ENCODE results near the gene TM4SF4. TPM values are rescaled to one million over a fixed set of nuclear protein-coding genes. Genes with fewer than 3 reads are reported as not detected.

TM4SF4 gene
- total and polyA plus RNA-seq, 2 experiments from 2014 or later, result not detected

GRCh38 chr3:149442851-149443544 lies 31.5 kb upstream of the TM4SF4 start:
- no peak overlapping the region; the same call in 1 of the 2 replicates for H3K27ac Mint-ChIP-seq
- DNase-seq (ENCODE audit: low spot score) (no peak), ATAC-seq (no peak)
- Histone ChIP-seq H3K27me3 (ENCODE audit: insufficient read depth) (no peaks in the 10 kb centered on the region), H3K4me1 (ENCODE audit: insufficient read depth) (no peaks in the 10 kb centered on the region), H3K9me2 (ENCODE audit: insufficient read depth) (0 out of 2 replicates have a peak, but pooled peaks cover 7% of the 10 kb centered on the region), H2AFZ (no peak overlapping the region), H3K27ac (ENCODE audit: low read depth) (no peak overlapping the region), H3K36me3 (ENCODE audit: insufficient read depth) (no peaks in the 10 kb centered on the region), H3F3A (replicated peaks; ENCODE audit: low read depth) (no peaks in the 10 kb centered on the region), H3K79me2 (replicated peaks; ENCODE audit: insufficient read depth) (no peaks in the 10 kb centered on the region), H3K4me2 (no peak overlapping the region), H4K20me1 (replicated peaks; ENCODE audit: insufficient read depth) (no peaks in the 10 kb centered on the region), H3K4me3 (no peak overlapping the region)
- H3K27me3 Mint-ChIP-seq (ENCODE audit: insufficient read depth, low read depth, poor library complexity), result no peaks in the 10 kb centered on the region
- H3K4me1 Mint-ChIP-seq, result peaks cover 2% of the 10 kb centered on the region; the same call in 2 of the 3 replicates
- no peak for TF ChIP-seq ETS1 (IDR thresholded peaks at IDR 0.05)
- TF ChIP-seq EZH2phosphoT487 (IDR thresholded peaks at IDR 0.05; ENCODE audit: unreplicated experiment), result no peak
- TF ChIP-seq ZNF114 (CRISPR knock-in tag; IDR thresholded peaks at IDR 0.05), result no peak
- no peak for TF ChIP-seq CTCF (conservative IDR thresholded peaks at IDR 0.05; ENCODE audit: low read depth in 2 of 2)
- TF ChIP-seq POLR2AphosphoS5 (IDR thresholded peaks at IDR 0.05; ENCODE audit: low read depth), result no peak
- TF ChIP-seq EZH2 (IDR thresholded peaks at IDR 0.05; ENCODE audit: low read depth, unreplicated experiment), result no peak
- no peak for TF ChIP-seq STAT1 (IDR thresholded peaks at IDR 0.05; ENCODE audit: unreplicated experiment)
- TF ChIP-seq REST (IDR thresholded peaks at IDR 0.05; ENCODE audit: unreplicated experiment), result no peak
- TF ChIP-seq ZNF462 (CRISPR knock-in tag; IDR thresholded peaks at IDR 0.05), result no peak
- TF ChIP-seq JUNB (IDR thresholded peaks at IDR 0.05; ENCODE audit: unreplicated experiment), result no peak
- TF ChIP-seq ZNF331 (CRISPR knock-in tag; IDR thresholded peaks at IDR 0.05; ENCODE audit: low read depth), result no peak
- no peak for TF ChIP-seq NANOG (IDR thresholded peaks at IDR 0.05; ENCODE audit: borderline replicate concordance)
- TF ChIP-seq CREB1 (CRISPR knock-in tag; IDR thresholded peaks at IDR 0.05; ENCODE audit: low read depth), result no peak
- peaks cover 15% of the 10 kb centered on the region for H3K9me3 Mint-ChIP-seq
- H3K36me3 Mint-ChIP-seq (ENCODE audit: low read depth), result 0 out of 3 replicates have a peak, but pooled peaks cover 2% of the 10 kb centered on the region
- no peak overlapping the region for H3K4me3 Mint-ChIP-seq

Data from GM23338 (cell line).